HAP-1 (cell line): ENCODE results near the gene ZNF311.
"Not testable (repeated sequence)": the region's sequence is repeated elsewhere in the genome, so short reads cannot be mapped to it uniquely, and the experiment has no call there.

ENCODE experiments used
- DNase-seq, 2 experiments: peaks; one replicate each; pipeline ENCODE4 v3.0.0-alpha.2; 2016 to 2020; ENCODE audit warnings: low spot score in 2 of 2
- H3K27me3 ChIP-seq: fragments of 250-450 bp; sonication (Bioruptor Pico); 2 replicates; pipeline ENCODE4 v1.5.1; 2020; ENCODE audit warnings: low read depth, mild to moderate bottlenecking, moderate library complexity
- H3K36me3 ChIP-seq: fragments of 250-450 bp; sonication (Bioruptor Pico); replicated peaks from 2 replicates; pipeline ENCODE4 v1.5.1; 2020; ENCODE audit warnings: mild to moderate bottlenecking
- H3K4me1 ChIP-seq: fragments of 250-450 bp; sonication (Bioruptor Pico); 2 replicates; pipeline ENCODE4 v1.5.1; 2020; ENCODE audit warnings: mild to moderate bottlenecking
- H3K4me3 ChIP-seq: fragments of 250-450 bp; sonication (Bioruptor Pico); 2 replicates; pipeline ENCODE4 v1.5.1; 2020; ENCODE audit warnings: mild to moderate bottlenecking, moderate library complexity
- H3K9me3 ChIP-seq: fragments of 250-450 bp; sonication (Bioruptor Pico); 2 replicates; pipeline ENCODE4 v1.5.1; 2020; ENCODE audit warnings: mild to moderate bottlenecking, moderate library complexity
- in situ Hi-C: fragments of 300-500 bp; cut with MboI; formaldehyde crosslinking; loops from 3 replicates; pipeline ENCODE4 v1.14.3; 2020; ENCODE audit warnings: low sequenced_read_pairs, inconsistent platforms, mixed read lengths

The ZNF311 gene

GRCh38 chr6:28957795-28958314 is 47.3 kb downstream of the ZNF311 start:
- H3K4me1 ChIP-seq, H3K36me3 ChIP-seq, H3K27me3 ChIP-seq, H3K4me3 ChIP-seq, H3K9me3 ChIP-seq, in situ Hi-C loops, DNase-seq: not testable (repeated sequence)

- Histone ChIP-seq H3K9me3 (no peaks in the 10 kb centered on the region), H3K4me3 (no peak overlapping the region), H3K4me1 (peaks cover 2% of the 10 kb centered on the region; the same call in 1 of the 2 replicates), H3K27me3 (no peaks in the 10 kb centered on the region), H3K36me3 (no peaks in the 10 kb centered on the region)
- in situ Hi-C loops: no loop called here
- no peak for DNase-seq
Measured at GRCh38 chr6:28956331-28956730, 48.8 kb downstream of the ZNF311 start.

- peak in 1 of 2 experiments; percentile 15 for DNase-seq
- H3K9me3 ChIP-seq: no peaks in the 10 kb centered on the region
- peak overlapping the region; percentile 26 for H3K4me3 ChIP-seq
- peaks cover 6% of the 10 kb centered on the region for H3K4me1 ChIP-seq
- no peaks in the 10 kb centered on the region for H3K27me3 ChIP-seq
- in situ Hi-C loops: no loop called here
- H3K36me3 ChIP-seq: no peaks in the 10 kb centered on the region
Measured at GRCh38 chr6:28953585-28954258, 51.4 kb downstream of the ZNF311 start.

- peaks cover 10% of the 10 kb centered on the region for H3K4me1 ChIP-seq
- peak overlapping the region; percentile 26 for H3K4me3 ChIP-seq
- no peaks in the 10 kb centered on the region for H3K9me3 ChIP-seq
- peak; percentile 81 to 87 for DNase-seq
- no peaks in the 10 kb centered on the region for H3K27me3 ChIP-seq
- no peaks in the 10 kb centered on the region for H3K36me3 ChIP-seq
- in situ Hi-C loops: no loop called here
Measured at GRCh38 chr6:28953039-28953584, 52.0 kb downstream of the ZNF311 start.

- not testable (repeated sequence) for H3K4me3 ChIP-seq, H3K9me3 ChIP-seq, H3K36me3 ChIP-seq, DNase-seq, H3K27me3 ChIP-seq
- peaks cover 18% of the 10 kb centered on the region for H3K4me1 ChIP-seq
- in situ Hi-C loops: loop anchor here (5.0 kb wide), 1 partner anchor 33 kb away; no protein-coding TSS in a partner anchor
Measured at GRCh38 chr6:28949656-28950195, 55.4 kb downstream of the ZNF311 start.

GRCh38 chr6:28948782-28949486 is 56.2 kb downstream of the ZNF311 start:
- Histone ChIP-seq H3K27me3 (no peaks in the 10 kb centered on the region), H3K36me3 (no peaks in the 10 kb centered on the region), H3K4me1 (peaks cover 18% of the 10 kb centered on the region), H3K9me3 (no peaks in the 10 kb centered on the region), H3K4me3 (no peak overlapping the region)
- in situ Hi-C loops: loop anchor here (5.0 kb wide), 1 partner anchor 33 kb away; no protein-coding TSS in a partner anchor
- peak; percentile 55 to 58 for DNase-seq

GRCh38 chr6:28947831-28948270 is 57.3 kb downstream of the ZNF311 start:
- no peaks in the 10 kb centered on the region for H3K27me3 ChIP-seq
- H3K4me3 ChIP-seq: no peak overlapping the region
- peak in 1 of 2 experiments; percentile 48 for DNase-seq
- in situ Hi-C loops: loop anchor here (5.0 kb wide), 1 partner anchor 34 kb away; no protein-coding TSS in a partner anchor
- no peaks in the 10 kb centered on the region for H3K9me3 ChIP-seq
- H3K4me1 ChIP-seq: peaks cover 19% of the 10 kb centered on the region
- H3K36me3 ChIP-seq: no peaks in the 10 kb centered on the region

- Histone ChIP-seq H3K4me1 (peaks cover 19% of the 10 kb centered on the region), H3K9me3 (no peaks in the 10 kb centered on the region), H3K36me3 (no peaks in the 10 kb centered on the region), H3K4me3 (no peak overlapping the region), H3K27me3 (no peaks in the 10 kb centered on the region)
- DNase-seq: no peak
- in situ Hi-C loops: loop anchor here (5.0 kb wide), 1 partner anchor 35 kb away; no protein-coding TSS in a partner anchor
Measured at GRCh38 chr6:28947067-28947765, 57.9 kb downstream of the ZNF311 start.

GRCh38 chr6:28945349-28945748 is 59.8 kb downstream of the ZNF311 start:
- DNase-seq: no peak
- no peak overlapping the region for H3K4me3 ChIP-seq
- H3K36me3 ChIP-seq: no peaks in the 10 kb centered on the region
- in situ Hi-C loops: loop anchor here (5.0 kb wide), 1 partner anchor 37 kb away; no protein-coding TSS in a partner anchor
- H3K27me3 ChIP-seq: no peaks in the 10 kb centered on the region
- H3K9me3 ChIP-seq: no peaks in the 10 kb centered on the region
- peaks cover 19% of the 10 kb centered on the region for H3K4me1 ChIP-seq
